GM18951 (cell line): Measurements from ENCODE around the gene CCDC102B.

Source experiments
- POLR2A ChIP-seq: IDR thresholded peaks from 4 replicates; pipeline ENCODE4 v1.6.1; 2011; ENCODE audit warnings: mild to moderate bottlenecking; ENCODE audit not compliant: insufficient read length, insufficient read depth; ENCODE audit errors: extremely low read depth
- in situ Hi-C: fragments of 300-500 bp; cut with MboI; formaldehyde crosslinking; loops from one replicate; pipeline ENCODE4 v1.12.0; 2022; ENCODE audit warnings: low sequenced_read_pairs, mixed read lengths, inconsistent platforms; ENCODE audit not compliant: unreplicated experiment

CCDC102B gene

DNA sequence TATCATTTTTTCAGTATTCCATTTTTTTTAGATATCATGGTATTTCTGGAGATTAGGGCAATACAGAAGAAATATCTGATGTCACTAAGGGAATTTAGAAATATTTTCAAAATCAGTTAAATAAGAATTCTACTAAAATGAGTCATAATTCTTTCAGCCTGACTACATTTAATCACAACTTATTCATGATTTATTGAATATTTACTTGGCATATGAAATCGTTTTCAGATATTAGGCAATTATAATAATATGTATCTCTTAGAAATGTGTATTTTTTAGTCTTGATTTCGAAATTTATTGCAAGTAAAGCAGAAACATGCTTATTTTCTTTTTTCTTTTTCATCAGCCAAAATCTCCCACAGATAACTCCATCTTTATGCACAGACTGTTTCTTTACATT is 142.2 kb downstream of the CCDC102B start:
- no peak for TF ChIP-seq POLR2A
- in situ Hi-C loops: loop anchor here (25.0 kb wide), 1 partner anchor 1147 kb away; no protein-coding TSS in a partner anchor

GRCh38 chr18:68940754-68941153 is 142.9 kb downstream of the CCDC102B start:
- in situ Hi-C loops: loop anchor here (25.0 kb wide), 1 partner anchor 1147 kb away; no protein-coding TSS in a partner anchor

DNA sequence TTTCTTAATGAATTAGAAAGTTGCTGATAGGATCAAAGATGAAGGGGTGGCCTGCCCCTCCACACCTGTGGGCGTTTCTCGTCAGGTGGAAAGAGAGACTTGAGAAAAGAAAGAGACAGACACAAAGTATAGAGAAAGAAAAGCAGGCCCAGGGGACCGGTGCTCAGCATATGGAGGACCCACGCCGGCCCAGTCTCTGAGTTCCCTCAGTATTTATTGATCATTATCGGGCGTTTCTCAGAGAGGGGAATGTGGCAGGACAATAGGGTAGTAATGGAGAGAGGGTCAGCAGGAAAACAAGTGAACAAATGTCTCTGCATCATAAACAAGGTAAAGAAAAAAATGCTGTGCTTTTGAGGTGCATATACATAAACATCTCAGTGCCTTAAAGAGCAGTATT is 144.3 kb downstream of the CCDC102B start:
- in situ Hi-C loops: loop anchor here (25.0 kb wide), 1 partner anchor 1145 kb away; no protein-coding TSS in a partner anchor
- no peak for TF ChIP-seq POLR2A

More at GRCh38 chr18:68940754-68941153, 142.9 kb downstream of the CCDC102B start:
- no peak for TF ChIP-seq POLR2A

DNA sequence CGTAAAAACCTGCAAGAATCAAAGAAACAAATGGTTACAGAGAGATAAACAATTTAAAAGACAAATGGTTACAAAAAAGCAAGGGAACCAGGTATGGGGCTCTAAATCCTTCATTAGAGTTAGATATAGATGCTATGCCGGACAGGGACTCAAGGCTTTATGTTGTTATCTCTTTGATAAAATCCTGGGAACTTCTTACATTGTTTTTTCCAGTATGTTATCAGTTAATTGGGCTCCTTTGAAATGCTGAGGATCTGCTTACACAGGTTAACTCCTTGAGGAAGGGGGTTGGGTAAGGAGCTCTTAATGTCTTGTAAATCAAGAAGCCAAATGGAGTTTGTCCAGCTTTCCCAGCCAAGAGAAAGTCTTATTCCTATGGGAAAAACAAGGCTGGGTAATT is 146.0 kb downstream of the CCDC102B start:
- in situ Hi-C loops: loop anchor here (25.0 kb wide), 1 partner anchor 1143 kb away; no protein-coding TSS in a partner anchor

DNA sequence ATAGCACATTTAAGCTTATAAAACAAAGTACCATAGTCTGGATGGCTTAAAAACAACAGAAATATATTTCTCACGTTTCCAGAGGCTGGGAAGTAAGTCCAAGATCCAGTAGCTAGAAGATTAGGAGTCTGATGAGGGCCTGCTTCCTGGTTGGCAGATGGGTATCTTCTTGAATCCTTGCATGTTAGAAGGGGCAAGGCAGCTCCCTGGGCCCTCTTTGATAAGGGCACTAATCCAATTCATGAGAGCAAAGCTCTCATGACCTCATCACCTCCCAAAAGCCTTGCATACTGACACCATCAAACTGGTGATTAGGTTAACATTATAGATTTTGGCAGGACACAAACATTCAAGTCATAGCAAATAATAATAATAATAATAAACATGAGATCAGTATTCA is 146.4 kb downstream of the CCDC102B start:
- TF ChIP-seq POLR2A: no peak
- in situ Hi-C loops: loop anchor here (25.0 kb wide), 1 partner anchor 1143 kb away; no protein-coding TSS in a partner anchor

- in situ Hi-C loops: loop anchor here (25.0 kb wide), 1 partner anchor 1142 kb away; no protein-coding TSS in a partner anchor
These were observed 146.9 kb downstream of the CCDC102B start for GRCh38 chr18:68944826-68945225.

GRCh38 chr18:68948622-68949021 is 150.7 kb downstream of the CCDC102B start:
- in situ Hi-C loops: loop anchor here (25.0 kb wide), 1 partner anchor 1139 kb away; no protein-coding TSS in a partner anchor
- no peak for TF ChIP-seq POLR2A

More at GRCh38 chr18:68944826-68945225, 146.9 kb downstream of the CCDC102B start:
- TF ChIP-seq POLR2A: no peak

GRCh38 chr18:68954738-68955137 is 156.9 kb downstream of the CCDC102B start:
- no peak for TF ChIP-seq POLR2A

GRCh38 chr18:68956650-68957049 is 158.8 kb downstream of the CCDC102B start:
- in situ Hi-C loops: no loop called here

More at GRCh38 chr18:68954738-68955137, 156.9 kb downstream of the CCDC102B start:
- in situ Hi-C loops: no loop called here

GRCh38 chr18:68960355-68960754 is 162.5 kb downstream of the CCDC102B start:
- TF ChIP-seq POLR2A: no peak
- in situ Hi-C loops: no loop called here

More at GRCh38 chr18:68956650-68957049, 158.8 kb downstream of the CCDC102B start:
- no peak for TF ChIP-seq POLR2A

DNA sequence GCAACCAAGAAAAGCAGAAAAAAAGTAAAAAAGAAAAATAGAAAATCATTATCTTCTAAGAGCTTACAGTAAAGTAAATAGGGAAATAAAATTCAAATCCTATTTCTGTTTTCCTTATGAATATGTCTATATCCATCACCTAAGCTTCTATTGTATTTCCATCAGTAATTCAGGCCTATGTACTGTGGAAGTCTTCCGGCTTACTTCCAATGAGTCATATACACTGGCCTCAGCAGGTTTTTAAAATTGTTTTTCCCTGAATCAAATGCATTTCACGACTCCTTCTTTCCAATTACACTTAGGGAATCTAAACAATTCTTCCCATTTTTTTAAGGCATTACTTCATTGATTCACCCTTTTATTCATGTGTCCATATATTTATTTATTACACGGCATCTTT is 164.7 kb downstream of the CCDC102B start:
- in situ Hi-C loops: no loop called here
- no peak for TF ChIP-seq POLR2A

- in situ Hi-C loops: no loop called here
These were observed 167.9 kb downstream of the CCDC102B start for GRCh38 chr18:68965817-68966216.

GRCh38 chr18:68969027-68969426 is 171.1 kb downstream of the CCDC102B start:
- no peak for TF ChIP-seq POLR2A
- in situ Hi-C loops: no loop called here

More at GRCh38 chr18:68965817-68966216, 167.9 kb downstream of the CCDC102B start:
- TF ChIP-seq POLR2A: no peak

- no peak for TF ChIP-seq POLR2A
- in situ Hi-C loops: no loop called here
These were observed 174.3 kb downstream of the CCDC102B start for GRCh38 chr18:68972176-68972575.
